Stimulated activated CD4-positive, alpha-beta T cell treated with anti-CD3 and anti-CD28 coated beads, TNF-alpha, amount 100 ng/mL, for 24 hours (primary cell): Measurements from ENCODE around the gene PPP1R16B.
"Not testable (repeated sequence)": the region's sequence is repeated elsewhere in the genome, so short reads cannot be mapped to it uniquely, and the experiment has no call there.

Experiments used
- DNase-seq, 3 experiments: peaks; one replicate each; pipeline ENCODE4 v3.0.0-alpha.2; 2020; ENCODE audit warnings: low read depth in 3 of 3

PPP1R16B gene

GRCh38 chr20:38791940-38792339, 13.6 kb upstream of the PPP1R16B start:
- DNase-seq: no peak

DNA sequence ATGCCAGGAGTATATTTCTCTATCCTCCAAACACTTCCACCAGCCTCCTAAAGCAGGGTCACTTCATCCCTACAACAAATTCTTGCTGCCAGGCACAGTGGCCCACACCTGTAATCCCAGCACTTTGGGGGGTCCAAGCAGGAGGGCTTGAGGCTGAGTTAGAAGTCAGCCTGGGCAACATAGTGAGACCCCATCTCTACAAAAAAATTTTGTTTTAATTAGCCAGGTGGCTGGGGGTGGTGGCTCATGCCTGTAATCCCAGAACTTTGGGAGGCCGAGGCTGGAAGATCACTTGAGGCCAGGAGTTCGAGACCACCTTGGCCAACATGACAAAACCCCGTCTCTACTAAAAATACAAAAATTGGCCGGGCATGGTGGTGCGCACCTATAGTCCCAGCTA, 11.4 kb upstream of the PPP1R16B start:
- not testable (repeated sequence) for DNase-seq

- no peak for DNase-seq
Observed at GRCh38 chr20:38798266-38798665, 7.2 kb upstream of the PPP1R16B start.

GRCh38 chr20:38799203-38799602, 6.3 kb upstream of the PPP1R16B start:
- no peak for DNase-seq

- no peak for DNase-seq
Observed at GRCh38 chr20:38800882-38801281, 4.6 kb upstream of the PPP1R16B start.

GRCh38 chr20:38804221-38804620, 1.3 kb upstream of the PPP1R16B start:
- DNase-seq: no peak

- peak in 2 of 3 experiments; percentile 37 to 68 for DNase-seq
Observed at GRCh38 chr20:38804682-38805501, 605 bp upstream of the PPP1R16B start.

DNA sequence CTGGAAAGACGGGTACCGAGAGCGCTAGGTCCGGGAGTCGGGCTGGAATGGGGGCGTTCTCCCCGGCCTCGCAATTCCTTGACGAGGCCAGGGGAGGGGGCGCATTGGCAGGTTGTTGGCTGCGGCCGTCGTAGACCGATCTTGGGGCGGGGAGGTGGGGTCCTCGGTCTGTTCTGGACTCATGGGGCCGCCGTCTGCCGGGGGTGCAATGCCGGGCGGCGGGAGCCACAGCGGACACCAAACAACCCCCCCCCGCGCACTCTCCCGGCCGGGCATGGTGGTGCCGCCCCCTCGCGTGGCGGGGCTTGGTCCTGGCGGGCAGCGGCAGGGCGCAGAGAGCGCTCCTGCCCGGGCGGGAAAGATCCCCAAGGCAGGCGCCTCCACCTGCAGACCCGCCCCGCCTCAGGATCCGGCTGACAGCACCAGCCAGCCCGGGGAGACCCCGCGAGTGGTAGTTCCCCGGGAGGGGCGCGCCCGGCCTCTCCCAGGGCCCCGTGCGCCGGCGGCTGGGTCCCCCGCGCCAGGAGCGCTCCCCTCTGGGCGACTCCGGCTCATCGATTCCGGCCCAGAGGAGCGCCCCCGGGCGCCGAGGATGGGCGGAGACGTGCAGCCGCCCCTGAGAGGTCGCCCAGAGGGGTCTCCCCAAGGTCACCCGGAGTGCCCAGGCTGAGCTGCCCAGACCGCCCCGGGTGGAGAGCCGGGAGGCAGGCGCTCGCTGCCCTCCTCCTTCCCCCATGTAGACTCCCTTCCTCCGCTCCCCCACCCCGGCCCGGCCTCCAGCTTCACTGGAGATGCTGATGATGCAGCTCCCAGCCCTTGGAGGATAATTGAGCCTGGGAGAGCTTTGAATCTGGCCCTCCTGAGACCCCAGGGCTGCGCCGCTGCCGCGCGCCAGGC, 709 bp downstream of the PPP1R16B start:
- peak in 1 of 3 experiments; percentile 33 for DNase-seq

DNA sequence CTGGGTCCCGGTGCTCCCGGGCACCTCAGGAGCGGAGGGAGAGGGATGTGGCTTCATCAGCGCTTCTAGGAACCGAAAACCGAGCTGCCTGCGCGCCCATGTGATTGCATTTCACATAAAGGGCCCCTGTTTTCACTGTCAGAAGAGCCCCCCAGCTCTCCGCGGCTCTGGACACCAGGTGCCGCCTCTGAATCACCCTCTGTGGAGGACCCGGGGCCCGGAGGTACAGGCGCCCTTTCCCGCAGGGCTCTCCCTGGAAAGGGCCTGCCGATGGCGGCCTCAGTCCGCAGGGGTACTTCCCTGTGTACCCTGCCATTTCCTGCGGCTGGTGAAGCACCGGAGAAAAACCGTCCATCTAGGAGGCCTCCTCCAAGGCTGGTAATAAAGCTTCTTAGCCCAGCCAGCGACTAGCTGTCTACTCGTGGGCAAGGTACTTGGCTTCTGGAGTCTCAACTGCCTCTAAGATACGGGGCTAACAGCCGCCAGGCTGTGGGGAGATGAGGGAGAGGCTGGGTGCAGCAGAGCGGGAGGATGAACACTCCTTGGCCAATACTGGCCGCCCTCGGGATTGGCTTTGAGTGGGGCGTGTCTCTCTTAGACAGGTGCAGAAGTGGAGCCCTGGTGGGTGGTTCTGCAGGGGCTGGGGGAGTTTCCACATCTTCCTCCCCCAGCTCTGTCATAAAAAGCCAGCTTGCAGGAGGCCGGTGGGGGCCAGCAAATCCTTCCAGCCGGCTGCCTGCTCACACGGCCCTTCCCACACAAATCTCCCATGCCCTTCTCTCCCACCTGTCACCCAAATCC, 1.6 kb downstream of the PPP1R16B start:
- DNase-seq: peak in 1 of 3 experiments; percentile 36

- no peak for DNase-seq
Observed at GRCh38 chr20:38809942-38810341, 4.4 kb downstream of the PPP1R16B start.

DNA sequence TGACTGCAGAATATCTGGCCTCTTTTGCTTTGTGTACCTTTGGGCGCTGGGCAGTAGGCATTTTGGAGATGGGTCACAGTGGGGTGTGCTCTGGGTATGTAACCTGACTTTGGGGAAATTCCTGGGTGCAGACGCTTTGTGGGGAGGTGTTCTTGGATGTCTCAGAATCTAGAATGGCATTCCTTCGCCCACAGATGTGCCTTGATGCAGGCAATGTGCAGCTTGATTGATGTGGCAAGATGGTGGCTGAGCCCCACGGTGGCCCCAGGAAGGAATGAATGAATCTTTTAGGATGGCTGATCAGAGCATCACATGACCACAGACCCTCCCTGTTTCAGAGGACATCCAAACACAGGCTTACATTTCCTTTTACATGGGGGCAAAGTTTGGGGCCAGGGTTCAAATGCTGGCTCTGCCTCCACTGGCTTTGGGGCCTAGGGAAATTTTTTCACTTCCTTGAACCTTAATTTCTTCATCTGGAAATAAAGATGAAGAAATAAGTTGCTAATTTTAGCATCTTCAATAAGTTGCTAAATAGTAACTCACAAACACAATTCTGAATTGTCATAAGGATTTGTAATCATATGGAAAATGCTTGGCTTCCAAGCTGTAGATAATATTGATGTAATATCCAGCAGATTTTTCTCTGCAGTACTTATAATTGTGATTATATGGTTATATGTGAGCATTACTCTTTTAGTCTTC, 5.6 kb downstream of the PPP1R16B start:
- no peak for DNase-seq

GRCh38 chr20:38811769-38812168, 6.3 kb downstream of the PPP1R16B start:
- DNase-seq: no peak

- DNase-seq: no peak
Observed at GRCh38 chr20:38812182-38812581, 6.7 kb downstream of the PPP1R16B start.

DNA sequence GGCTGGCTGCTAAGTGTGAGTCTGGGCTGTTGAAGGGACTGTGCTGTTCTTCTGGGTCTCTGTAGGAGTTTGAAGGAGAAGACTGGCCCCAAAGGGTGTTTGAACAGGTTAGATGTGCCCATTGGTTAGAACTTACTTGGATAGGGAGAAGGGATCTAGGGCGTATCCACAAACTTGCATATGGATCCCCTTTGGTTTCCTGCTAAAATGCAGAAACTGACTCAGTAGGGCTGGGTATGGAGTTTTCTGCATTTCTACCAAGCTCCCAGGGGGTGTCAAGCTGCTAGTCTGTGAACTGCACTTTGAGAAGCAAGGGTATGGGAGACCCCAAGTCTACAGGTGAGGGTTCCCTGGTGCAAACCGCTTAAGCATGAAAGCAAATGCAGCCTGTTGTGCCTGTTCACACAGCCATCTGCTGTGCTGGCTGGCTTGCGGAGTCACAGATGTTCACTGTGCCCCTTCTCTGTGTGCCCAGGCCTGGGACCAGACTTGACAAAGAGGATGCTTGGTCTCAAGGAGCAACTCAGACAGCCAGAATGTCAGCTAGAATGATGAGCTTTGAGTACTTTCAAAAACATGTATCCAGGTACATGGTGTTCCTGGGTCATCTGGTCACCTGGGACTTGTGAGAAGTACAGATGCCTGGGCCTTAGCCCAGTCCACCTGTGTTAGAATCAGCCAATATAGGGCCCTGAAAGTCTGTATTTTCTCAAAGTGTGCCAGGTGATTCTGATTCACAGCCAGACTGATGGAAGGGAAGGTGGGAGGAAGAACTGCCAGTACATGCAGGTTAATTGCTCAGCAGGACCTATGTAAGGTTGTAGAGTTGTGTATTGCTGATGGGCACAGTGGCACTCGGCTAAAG, 7.4 kb downstream of the PPP1R16B start:
- DNase-seq: no peak

DNA sequence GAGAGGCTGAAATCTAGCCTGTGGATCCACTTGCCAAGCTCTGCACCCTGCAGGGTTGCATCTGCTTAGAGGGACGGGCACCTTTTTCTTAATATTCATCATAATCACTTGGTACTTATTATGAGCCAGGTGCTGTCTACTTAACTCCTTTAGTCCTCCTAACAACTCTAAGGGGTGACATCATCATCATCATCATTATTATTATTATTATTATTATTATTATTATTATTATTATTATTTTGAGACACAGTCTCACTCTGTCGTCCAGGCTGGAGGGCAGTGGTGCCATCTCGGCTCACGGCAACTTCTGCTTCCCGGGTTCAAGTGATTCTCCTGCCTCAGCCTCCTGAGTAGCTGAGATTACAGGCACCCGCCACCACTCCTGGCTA, 8.1 kb downstream of the PPP1R16B start:
- not testable (repeated sequence) for DNase-seq

- DNase-seq: no peak
Observed at GRCh38 chr20:38815446-38815845, 9.9 kb downstream of the PPP1R16B start.

DNA sequence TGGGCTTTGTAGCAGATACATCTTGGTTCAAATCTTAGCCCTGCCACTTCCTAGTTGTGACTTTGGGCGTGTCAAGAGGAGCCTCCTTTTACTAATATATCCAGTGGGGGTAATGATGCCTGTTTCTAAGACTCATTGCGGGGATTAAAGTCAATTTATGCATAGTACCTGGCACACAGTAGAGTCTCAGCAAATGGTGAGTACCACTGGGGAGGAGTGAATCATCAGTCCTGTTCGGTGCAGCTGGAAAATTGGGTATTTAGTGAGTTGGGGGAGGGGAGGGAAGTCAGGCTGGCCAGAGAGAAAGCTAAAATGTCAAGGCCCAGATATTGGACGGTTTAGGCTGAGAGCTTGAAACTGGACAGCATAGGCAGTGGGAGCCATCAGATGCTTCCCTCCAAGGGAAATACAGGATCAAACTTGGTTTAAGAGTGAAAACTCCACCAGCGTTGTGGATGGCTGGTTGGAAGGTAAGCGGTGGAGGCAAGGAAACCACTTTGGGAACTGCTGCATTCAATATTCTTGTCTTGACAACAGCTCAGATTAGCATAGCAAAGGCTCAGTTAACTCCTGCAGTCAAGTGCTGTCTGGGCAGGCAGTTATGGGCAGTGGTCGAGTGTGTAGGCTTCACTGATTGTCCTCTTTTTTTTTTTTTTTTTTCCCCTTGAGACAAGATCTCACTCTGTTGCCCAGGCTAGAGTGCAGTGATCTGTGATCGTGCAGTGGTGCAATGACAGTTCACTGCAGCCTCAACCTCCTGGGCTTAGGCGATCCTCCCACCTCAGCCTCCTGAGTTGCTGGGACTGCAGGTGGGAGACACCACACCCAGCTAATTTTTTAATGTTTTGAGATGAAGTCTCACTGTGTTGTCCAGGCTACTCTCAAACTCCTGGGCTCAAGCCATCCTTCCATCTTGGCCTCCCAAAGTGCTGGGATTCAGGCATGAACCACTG, 12.9 kb downstream of the PPP1R16B start:
- no peak for DNase-seq

DNA sequence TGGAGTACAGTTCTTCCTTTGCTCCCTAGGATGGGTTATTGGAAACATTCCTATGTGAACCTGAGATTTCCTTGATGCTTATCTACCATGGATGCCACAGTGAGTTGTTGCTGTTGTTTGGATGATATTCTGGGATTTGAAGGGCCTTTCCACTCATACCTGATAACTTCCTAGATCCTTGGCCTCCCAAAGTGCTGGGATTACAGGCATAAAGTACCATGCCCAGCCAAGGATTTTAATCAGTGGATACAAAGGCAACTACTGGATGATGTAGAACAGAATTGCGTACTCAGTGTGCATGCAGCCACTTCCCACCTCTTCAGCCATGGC, 20.0 kb downstream of the PPP1R16B start:
- no peak for DNase-seq

DNA sequence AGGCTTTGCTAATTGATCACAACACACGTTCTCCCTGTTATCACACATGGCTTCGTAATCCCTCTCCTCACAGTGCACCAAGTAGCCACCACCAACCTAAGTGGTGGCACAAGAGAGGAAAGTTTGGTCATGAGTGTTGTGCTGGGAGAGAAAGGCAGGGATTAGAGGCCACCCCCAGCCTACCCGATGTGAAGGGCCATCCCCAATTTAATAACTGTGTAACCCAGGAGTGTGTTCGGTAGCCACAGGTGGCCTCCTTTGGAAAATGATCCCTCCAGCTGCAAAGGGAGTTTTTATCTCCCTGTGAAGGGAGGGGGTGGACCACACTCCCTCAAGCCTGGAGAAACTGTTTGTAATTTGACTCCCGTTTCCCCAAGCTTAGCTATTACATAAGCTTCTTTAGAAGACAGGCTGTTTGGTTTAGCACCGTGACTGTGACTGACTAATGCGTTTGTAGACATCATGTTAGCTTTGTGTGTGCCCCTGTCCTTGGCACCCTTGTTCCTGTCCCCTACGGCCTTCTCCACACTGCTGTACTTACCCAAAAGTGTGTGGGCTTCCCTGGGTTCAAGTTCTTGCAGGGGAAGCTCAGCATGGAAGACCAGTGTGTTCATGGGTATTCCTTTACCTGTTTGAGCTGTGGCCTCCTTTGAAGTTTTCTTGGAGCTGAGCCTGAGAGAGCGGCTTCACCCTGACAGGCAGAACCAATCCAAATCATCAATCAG, 20.6 kb downstream of the PPP1R16B start:
- no peak for DNase-seq
